ENCODE results near the gene ATP8A2. TPM values are rescaled to one million over a fixed set of nuclear protein-coding genes. Genes with fewer than 3 reads are reported as not detected.

Gene ATP8A2
- total RNA-seq, 5 donors from 2014 or later (not counting 1 experiment from before 2014, with no cell fraction given) = 0.39 to 0.85 (median 0.73) TPM

DNA sequence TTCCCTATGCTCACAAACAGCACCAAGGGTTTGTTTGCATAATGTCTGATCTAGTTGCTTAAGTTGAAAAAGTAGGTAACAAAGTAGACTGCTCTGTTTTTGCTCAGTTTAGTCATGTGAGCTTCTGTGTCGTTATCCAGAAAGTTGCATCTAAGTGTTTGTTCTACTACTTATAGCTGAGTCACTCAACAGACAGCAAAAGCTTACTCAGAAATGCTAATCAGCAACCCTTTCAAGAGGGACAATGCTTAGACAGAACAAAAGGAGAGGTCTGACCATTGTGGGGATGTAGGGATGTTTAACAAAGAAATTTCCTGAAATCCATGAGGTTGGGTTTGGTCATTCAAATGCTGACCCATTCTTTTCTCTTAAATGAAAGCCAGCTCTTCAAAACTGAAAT lies 106.4 kb downstream of the ATP8A2 start:
- peaks cover 6 to 9% (median 6%) of the 10 kb centered on the region in 3 donors for H3K9me3 Mint-ChIP-seq
- Histone ChIP-seq H3K4me3 (ENCODE audit: control insufficient read depth in 1 of 2, extremely low read depth in 1 of 2, low read length in 1 of 2) (no peak overlapping the region), H3K36me3 (ENCODE audit: control insufficient read depth in 2 of 2, extremely low read depth in 1 of 2, insufficient read depth in 1 of 2, low read length in 1 of 2) (no peaks in the 10 kb centered on the region), H3K4me1 (ENCODE audit: control insufficient read depth in 1 of 2, extremely low read depth in 1 of 2, insufficient read depth in 2 of 2, low read length in 2 of 2) (no peaks in the 10 kb centered on the region), H3K27me3 (replicated peaks in 1 of 2; ENCODE audit: control insufficient read depth in 2 of 2, extremely low read depth in 1 of 2, insufficient read depth in 2 of 2, low read length in 1 of 2) (peaks cover 3 to 8% of the 10 kb centered on the region in 2 experiments), H3K27ac (ENCODE audit: low read length) (no peak overlapping the region), H3K9me3 (no peaks in the 10 kb centered on the region)
- no peaks in the 10 kb centered on the region for H3K4me1 Mint-ChIP-seq
- no peak overlapping the region for H3K4me3 Mint-ChIP-seq
- no peak for ATAC-seq (replicated peaks in 1 of 4)
- no peaks in the 10 kb centered on the region for H3K36me3 Mint-ChIP-seq
- no CpG with 5 or more reads among the region's 1 CpG for WGBS (ENCODE audit: insufficient coverage)
- peaks cover 13 to 35% of the 10 kb centered on the region in 2 donors for H3K27me3 Mint-ChIP-seq
- H3K27ac Mint-ChIP-seq = no peak overlapping the region
- no peak for DNase-seq
- ChIA-PET POLR2A (no interaction called here), CTCF (interaction anchor here in 1 of 2 donors (0.7 kb wide), 1 partner anchor 16 kb away, joined by 3 read pairs; no protein-coding TSS in a partner anchor)

DNA sequence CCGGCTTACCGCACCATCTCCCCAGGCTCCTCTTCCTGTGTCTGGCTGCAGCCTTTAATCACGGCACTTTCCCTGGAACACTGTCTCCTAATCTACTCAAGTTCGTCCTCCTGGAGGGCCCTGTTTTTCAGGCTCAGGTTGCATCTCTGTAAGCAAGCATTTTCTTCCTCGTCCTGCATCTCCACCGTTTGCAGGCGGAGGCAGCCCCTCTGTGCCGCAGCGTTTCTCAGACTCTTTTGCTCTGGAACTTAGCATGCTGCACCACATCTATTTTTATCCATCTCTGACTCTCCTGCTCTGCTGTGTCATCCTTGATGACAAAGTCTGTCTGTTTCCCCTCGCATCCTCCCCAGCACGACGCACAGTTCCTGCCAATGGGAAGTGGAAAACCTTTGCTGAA lies 117.5 kb downstream of the ATP8A2 start:
- peaks cover 0 to 9% (median 0%) of the 10 kb centered on the region in 3 donors for H3K9me3 Mint-ChIP-seq
- ChIA-PET POLR2A (no interaction called here), CTCF (no interaction called here)
- ATAC-seq (replicated peaks in 1 of 4) (no peak), DNase-seq (no peak)
- no peaks in the 10 kb centered on the region for H3K36me3 Mint-ChIP-seq
- H3K36me3 ChIP-seq (ENCODE audit: control insufficient read depth in 2 of 2, extremely low read depth in 1 of 2, insufficient read depth in 1 of 2, low read length in 1 of 2) = no peaks in the 10 kb centered on the region
- 48% methylated on average over 8 of the region's 12 CpGs for WGBS (ENCODE audit: insufficient coverage)
- no peak overlapping the region for H3K4me3 ChIP-seq (ENCODE audit: control insufficient read depth in 1 of 2, extremely low read depth in 1 of 2, low read length in 1 of 2)
- H3K27me3 Mint-ChIP-seq = peaks cover 18 to 33% of the 10 kb centered on the region in 2 donors
- H3K27ac Mint-ChIP-seq = no peak overlapping the region
- no peaks in the 10 kb centered on the region for H3K9me3 ChIP-seq
- no peak overlapping the region for H3K27ac ChIP-seq (ENCODE audit: low read length)
- H3K4me1 Mint-ChIP-seq = no peaks in the 10 kb centered on the region
- no peaks in the 10 kb centered on the region for H3K4me1 ChIP-seq (ENCODE audit: control insufficient read depth in 1 of 2, extremely low read depth in 1 of 2, insufficient read depth in 2 of 2, low read length in 2 of 2)
- no peak overlapping the region for H3K4me3 Mint-ChIP-seq
- H3K27me3 ChIP-seq (replicated peaks in 1 of 2; ENCODE audit: control insufficient read depth in 2 of 2, extremely low read depth in 1 of 2, insufficient read depth in 2 of 2, low read length in 1 of 2) = peaks cover 0 to 9% of the 10 kb centered on the region in 2 experiments

DNA sequence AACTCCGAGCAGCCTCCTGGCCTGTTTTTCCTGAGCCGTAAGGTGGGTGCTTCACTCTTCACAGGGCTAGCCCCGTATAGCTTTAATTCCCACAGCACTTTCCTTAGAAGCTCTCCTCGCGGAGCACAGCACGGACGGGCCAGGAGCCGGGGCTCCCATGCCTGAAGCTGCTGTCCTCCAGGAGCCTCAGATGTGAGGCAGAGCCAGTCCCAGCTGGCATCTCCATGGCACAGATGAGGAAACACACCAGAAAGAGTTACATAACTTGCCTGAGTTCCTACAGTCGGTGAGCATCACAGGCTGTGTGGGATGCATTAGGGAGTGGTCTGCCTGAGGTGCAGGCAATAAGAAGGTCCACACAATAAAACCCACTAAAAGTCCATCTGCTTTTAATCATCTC lies 118.5 kb downstream of the ATP8A2 start:
- WGBS (ENCODE audit: insufficient coverage) = 90% methylated on average over 8 of the region's 9 CpGs
- ChIA-PET CTCF (no interaction called here), POLR2A (no interaction called here)
- Histone ChIP-seq H3K36me3 (ENCODE audit: control insufficient read depth in 2 of 2, extremely low read depth in 1 of 2, insufficient read depth in 1 of 2, low read length in 1 of 2) (no peaks in the 10 kb centered on the region), H3K4me1 (ENCODE audit: control insufficient read depth in 1 of 2, extremely low read depth in 1 of 2, insufficient read depth in 2 of 2, low read length in 2 of 2) (no peaks in the 10 kb centered on the region), H3K27me3 (replicated peaks in 1 of 2; ENCODE audit: control insufficient read depth in 2 of 2, extremely low read depth in 1 of 2, insufficient read depth in 2 of 2, low read length in 1 of 2) (peaks cover 0 to 13% of the 10 kb centered on the region in 2 experiments), H3K9me3 (no peaks in the 10 kb centered on the region), H3K4me3 (ENCODE audit: control insufficient read depth in 1 of 2, extremely low read depth in 1 of 2, low read length in 1 of 2) (no peak overlapping the region), H3K27ac (ENCODE audit: low read length) (no peak overlapping the region)
- Mint-ChIP-seq H3K27ac (no peak overlapping the region), H3K36me3 (no peaks in the 10 kb centered on the region), H3K27me3 (peaks cover 18 to 40% of the 10 kb centered on the region in 2 donors), H3K4me3 (no peak overlapping the region), H3K4me1 (no peaks in the 10 kb centered on the region), H3K9me3 (peaks cover 0 to 9% (median 0%) of the 10 kb centered on the region in 3 donors)
- no peak for DNase-seq
- ATAC-seq (replicated peaks in 1 of 4) = no peak

DNA sequence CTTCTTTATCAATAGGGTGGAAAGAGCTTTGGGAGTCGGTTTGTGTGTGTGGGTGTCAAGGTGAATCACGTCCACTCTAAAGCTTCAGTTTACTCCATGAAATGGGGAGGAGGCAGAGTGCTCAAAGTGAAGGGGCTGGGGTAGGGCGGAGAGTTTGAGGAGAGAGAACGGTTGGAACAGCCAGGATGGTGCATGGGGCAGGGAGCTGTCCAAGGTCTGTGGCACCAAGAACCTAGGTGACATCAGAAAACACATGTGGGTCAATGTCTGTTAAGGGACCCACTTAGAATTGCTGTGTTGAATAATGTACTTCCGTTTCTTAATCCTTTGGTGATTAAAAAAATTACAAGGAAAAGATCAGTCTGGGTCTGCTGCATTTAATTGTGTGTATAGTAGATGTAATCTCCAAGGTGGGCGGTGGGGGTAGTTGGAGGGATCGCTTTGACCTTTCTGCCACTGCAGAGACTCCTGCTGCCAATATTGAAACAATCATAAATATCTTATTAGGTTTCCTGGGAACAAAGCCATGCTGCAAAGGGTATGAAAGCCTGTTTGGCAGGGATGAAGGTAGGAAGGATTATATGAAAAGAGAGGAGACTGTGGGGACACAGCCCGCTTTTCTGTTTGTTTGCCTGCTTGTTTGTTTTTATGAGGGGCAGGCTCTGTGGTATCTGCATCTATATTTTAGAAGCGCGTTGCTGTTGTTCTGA lies 122.3 kb downstream of the ATP8A2 start:
- ATAC-seq (replicated peaks in 1 of 4) = no peak

DNA sequence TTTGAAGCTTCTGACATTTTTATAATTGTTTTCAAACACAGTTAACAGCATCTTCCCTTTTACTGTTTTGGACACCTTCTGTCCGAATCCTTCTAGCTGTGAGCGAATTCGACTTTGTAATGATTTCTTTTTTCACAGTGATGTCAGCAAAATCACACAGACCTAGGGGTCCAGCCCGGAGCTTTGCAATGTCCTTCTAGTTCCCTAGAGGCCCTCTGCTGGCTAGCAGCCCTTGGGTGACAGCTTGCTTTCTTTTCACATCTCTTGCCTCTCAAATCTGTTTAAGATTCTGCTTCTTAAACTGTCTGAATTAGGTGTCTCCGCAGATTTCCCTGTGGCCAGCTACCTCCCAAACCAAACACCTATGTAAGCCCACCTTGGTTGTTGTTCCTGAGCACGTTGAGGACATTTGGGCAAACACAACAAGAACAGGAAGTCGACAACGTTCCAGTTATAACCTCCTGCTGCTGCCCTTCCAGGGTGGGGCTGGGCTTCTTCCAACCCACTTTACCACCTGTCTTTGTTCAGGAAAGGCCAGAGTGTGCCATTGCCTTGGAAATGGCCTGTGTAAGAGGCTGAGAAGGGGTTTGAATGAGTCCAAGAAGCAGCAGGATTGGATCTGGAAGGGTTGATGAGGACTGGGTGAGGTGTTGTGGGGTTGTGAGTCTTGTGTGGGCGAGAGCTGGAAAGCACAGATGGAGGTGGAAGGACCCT lies 123.1 kb downstream of the ATP8A2 start:
- no peak overlapping the region for H3K27ac ChIP-seq (ENCODE audit: low read length)
- CTCF ChIA-PET = no interaction called here
- no peak for ATAC-seq (replicated peaks in 1 of 4)
- Mint-ChIP-seq H3K9me3 (peaks cover 0 to 9% (median 0%) of the 10 kb centered on the region in 3 donors), H3K27me3 (peaks cover 20 to 48% of the 10 kb centered on the region in 2 donors), H3K4me3 (no peak overlapping the region), H3K4me1 (no peaks in the 10 kb centered on the region), H3K36me3 (no peaks in the 10 kb centered on the region), H3K27ac (no peak overlapping the region)
- WGBS (ENCODE audit: insufficient coverage) = 60% methylated on average over 6 of the region's 9 CpGs
- peaks cover 2 to 9% of the 10 kb centered on the region in 2 experiments for H3K27me3 ChIP-seq (replicated peaks in 1 of 2; ENCODE audit: control insufficient read depth in 2 of 2, extremely low read depth in 1 of 2, insufficient read depth in 2 of 2, low read length in 1 of 2)
- DNase-seq = no peak
- H3K4me3 ChIP-seq (ENCODE audit: control insufficient read depth in 1 of 2, extremely low read depth in 1 of 2, low read length in 1 of 2) = no peak overlapping the region
- H3K9me3 ChIP-seq = no peaks in the 10 kb centered on the region
- POLR2A ChIA-PET = no interaction called here
- no peaks in the 10 kb centered on the region for H3K4me1 ChIP-seq (ENCODE audit: control insufficient read depth in 1 of 2, extremely low read depth in 1 of 2, insufficient read depth in 2 of 2, low read length in 2 of 2)
- no peaks in the 10 kb centered on the region for H3K36me3 ChIP-seq (ENCODE audit: control insufficient read depth in 2 of 2, extremely low read depth in 1 of 2, insufficient read depth in 1 of 2, low read length in 1 of 2)

More for the DNA sequence above, 122.3 kb downstream of the ATP8A2 start:
- no peaks in the 10 kb centered on the region for H3K36me3 Mint-ChIP-seq
- Histone ChIP-seq H3K9me3 (no peaks in the 10 kb centered on the region), H3K4me3 (ENCODE audit: control insufficient read depth in 1 of 2, extremely low read depth in 1 of 2, low read length in 1 of 2) (no peak overlapping the region), H3K27ac (ENCODE audit: low read length) (no peak overlapping the region), H3K27me3 (replicated peaks in 1 of 2; ENCODE audit: control insufficient read depth in 2 of 2, extremely low read depth in 1 of 2, insufficient read depth in 2 of 2, low read length in 1 of 2) (peaks cover 2 to 11% of the 10 kb centered on the region in 2 experiments), H3K36me3 (ENCODE audit: control insufficient read depth in 2 of 2, extremely low read depth in 1 of 2, insufficient read depth in 1 of 2, low read length in 1 of 2) (no peaks in the 10 kb centered on the region), H3K4me1 (ENCODE audit: control insufficient read depth in 1 of 2, extremely low read depth in 1 of 2, insufficient read depth in 2 of 2, low read length in 2 of 2) (no peaks in the 10 kb centered on the region)
- H3K27ac Mint-ChIP-seq = no peak overlapping the region
- no peaks in the 10 kb centered on the region for H3K4me1 Mint-ChIP-seq
- ChIA-PET CTCF (no interaction called here), POLR2A (no interaction called here)
- no peak for DNase-seq
- H3K27me3 Mint-ChIP-seq = peaks cover 23 to 50% of the 10 kb centered on the region in 2 donors
- H3K9me3 Mint-ChIP-seq = peaks cover 0 to 9% (median 0%) of the 10 kb centered on the region in 3 donors
- WGBS (ENCODE audit: insufficient coverage) = 53% methylated on average over 5 of the region's 10 CpGs
- no peak overlapping the region for H3K4me3 Mint-ChIP-seq

DNA sequence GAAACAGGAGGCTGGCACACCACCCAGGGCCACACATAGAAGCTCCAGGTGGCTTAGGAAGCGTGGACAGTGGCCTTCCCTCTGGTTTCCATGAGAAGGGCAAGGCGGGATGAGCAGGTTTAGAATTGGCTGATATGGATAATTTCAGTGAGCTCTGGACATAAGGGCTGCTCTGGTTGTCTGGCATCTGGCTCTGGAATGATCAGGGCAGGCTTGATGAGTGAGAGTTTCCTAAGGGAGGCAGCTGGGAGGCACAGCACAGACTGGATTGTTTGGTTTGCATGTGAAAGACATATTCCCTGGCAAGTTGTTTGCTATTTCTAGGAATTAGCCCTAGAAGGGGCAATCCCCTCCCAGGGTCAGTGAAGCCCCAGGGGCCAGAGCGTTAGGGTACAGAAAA lies 129.5 kb downstream of the ATP8A2 start:
- no peak for ATAC-seq (replicated peaks in 1 of 4)

More for the DNA sequence above, 129.5 kb downstream of the ATP8A2 start:
- no peaks in the 10 kb centered on the region for H3K9me3 Mint-ChIP-seq
- WGBS (ENCODE audit: insufficient coverage) = 31% methylated on average over 2 of the region's 3 CpGs
- no peak overlapping the region for H3K4me3 Mint-ChIP-seq
- Histone ChIP-seq H3K36me3 (ENCODE audit: control insufficient read depth in 2 of 2, extremely low read depth in 1 of 2, insufficient read depth in 1 of 2, low read length in 1 of 2) (no peaks in the 10 kb centered on the region), H3K4me3 (ENCODE audit: control insufficient read depth in 1 of 2, extremely low read depth in 1 of 2, low read length in 1 of 2) (no peak overlapping the region), H3K9me3 (no peaks in the 10 kb centered on the region), H3K27ac (ENCODE audit: low read length) (no peak overlapping the region), H3K27me3 (replicated peaks in 1 of 2; ENCODE audit: control insufficient read depth in 2 of 2, extremely low read depth in 1 of 2, insufficient read depth in 2 of 2, low read length in 1 of 2) (peaks cover 0 to 3% of the 10 kb centered on the region in 2 experiments), H3K4me1 (ENCODE audit: control insufficient read depth in 1 of 2, extremely low read depth in 1 of 2, insufficient read depth in 2 of 2, low read length in 2 of 2) (no peaks in the 10 kb centered on the region)
- H3K36me3 Mint-ChIP-seq = no peaks in the 10 kb centered on the region
- ChIA-PET POLR2A (no interaction called here), CTCF (no interaction called here)
- H3K27ac Mint-ChIP-seq = no peak overlapping the region
- DNase-seq = no peak
- peaks cover 12 to 39% of the 10 kb centered on the region in 2 donors for H3K27me3 Mint-ChIP-seq
- no peaks in the 10 kb centered on the region for H3K4me1 Mint-ChIP-seq
